Activated naive CD4-positive, alpha-beta T cell treated with anti-CD3 and anti-CD28 coated beads for 36 hours (primary cell): ENCODE data around the gene ZNF620. TPM values are rescaled to one million over a fixed set of nuclear protein-coding genes. Genes with fewer than 3 reads are reported as not detected.
"Not testable (repeated sequence)": the region's sequence is repeated elsewhere in the genome, so short reads cannot be mapped to it uniquely, and the experiment has no call there.

Experiments
- CTCF ChIA-PET: fragments of 350-600 bp; sonication (Branson Sonifier 250); formaldehyde crosslinking; loops from one replicate; lab custom pipeline; 2021; ENCODE audit warnings: antibody characterized with exemption; lab: Charles Lee
- DNase-seq: peaks from one replicate; pipeline ENCODE4 v3.0.0-alpha.2; 2020
- H3K27ac Mint-ChIP-seq: one replicate; pipeline ENCODE4 v1.8.0; 2021; ENCODE audit warnings: mild to moderate bottlenecking, mixed read lengths
- H3K27me3 Mint-ChIP-seq: one replicate; pipeline ENCODE4 v1.8.0; 2021; ENCODE audit warnings: low read depth, mixed read lengths
- H3K36me3 Mint-ChIP-seq: one replicate; pipeline ENCODE4 v1.8.0; 2021; ENCODE audit warnings: low read depth, mixed read lengths
- H3K4me1 Mint-ChIP-seq: one replicate; pipeline ENCODE4 v1.8.0; 2021; ENCODE audit warnings: low read depth, mixed read lengths
- H3K4me3 Mint-ChIP-seq: one replicate; pipeline ENCODE4 v1.8.0; 2021; ENCODE audit warnings: mild to moderate bottlenecking, moderate library complexity, mixed read lengths
- H3K9me3 Mint-ChIP-seq: one replicate; pipeline ENCODE4 v1.8.0; 2021; ENCODE audit warnings: mixed read lengths
- intact Hi-C: fragments of 100-400 bp; cut with micrococcal nuclease; formaldehyde crosslinking; loops from one replicate; pipeline ENCODE4 v1.15.1; 2023
- total RNA-seq, 2 experiments: library from RNA; stranded (reverse); gene quantifications; one replicate each; pipeline ENCODE4 v1.2.3, GENCODE V29; 2021

ZNF620 gene
- total RNA-seq = 1 to 10 TPM; 2.3 TPM

GRCh38 chr3:40505599-40506462, at the start of gene ZNF620:
TSS of gene ZNF620 (plus strand) at chr3:40506039. CDS start at chr3:40506353, 314 bp downstream.
- Mint-ChIP-seq H3K9me3 (no peaks in the 10 kb centered on the region), H3K4me1 (peaks cover 16% of the 10 kb centered on the region), H3K4me3 (peak within 1 kb of the TSS; percentile 86), H3K27ac (peak within 1 kb of the TSS; percentile 56), H3K36me3 (peaks cover 19% of the 10 kb centered on the region), H3K27me3 (no peaks in the 10 kb centered on the region)
- DNase-seq = peak; percentile 54
- CTCF ChIA-PET = interaction anchor here (0.5 to 1.8 kb wide), 10 partner anchors 18 to 489 kb away, joined by 3 to 6 read pairs (median 4); partner anchors contain the start of gene ZNF619
- intact Hi-C loops = loop anchor here (1.0 to 2.0 kb wide), 3 partner anchors 18 to 53 kb away; partner anchors contain the start of genes ZNF619 and ZNF621

GRCh38 chr3:40456279-40456939, 49.4 kb upstream of the ZNF620 start:
- no peaks in the 10 kb centered on the region for H3K27me3 Mint-ChIP-seq
- no peak for DNase-seq
- no peaks in the 10 kb centered on the region for H3K9me3 Mint-ChIP-seq
- H3K4me1 Mint-ChIP-seq = peaks cover 52% of the 10 kb centered on the region
- peaks cover 38% of the 10 kb centered on the region for H3K36me3 Mint-ChIP-seq
- H3K27ac Mint-ChIP-seq = peak overlapping the region; percentile 87
- CTCF ChIA-PET = interaction anchor here (1.1 kb wide), 1 partner anchor 148 kb away, joined by 3 read pairs; no protein-coding TSS in a partner anchor
- H3K4me3 Mint-ChIP-seq = peak overlapping the region; percentile 85
- intact Hi-C loops = loop anchor here (10.0 kb wide), 1 partner anchor 1192 kb away; no protein-coding TSS in a partner anchor

- Mint-ChIP-seq H3K4me3 (peak within 1 kb of the TSS; percentile 85), H3K36me3 (peaks cover 42% of the 10 kb centered on the region), H3K9me3 (no peaks in the 10 kb centered on the region), H3K4me1 (peaks cover 53% of the 10 kb centered on the region), H3K27ac (peak within 1 kb of the TSS; percentile 87), H3K27me3 (no peaks in the 10 kb centered on the region)
- peak; percentile 96 for DNase-seq
- intact Hi-C loops = loop anchor here (1.0 to 10.0 kb wide), 4 partner anchors 68 to 1192 kb away; partner anchors contain the start of gene EIF1B
- CTCF ChIA-PET = interaction anchor here (1.1 kb wide), 1 partner anchor 148 kb away, joined by 3 read pairs; no protein-coding TSS in a partner anchor
Measured at GRCh38 chr3:40456940-40457823, 48.7 kb upstream of the ZNF620 start, which contains the start of gene RPL14. TSS of gene RPL14 (plus strand) at chr3:40457339. CDS start at chr3:40457472, 133 bp downstream.

DNA sequence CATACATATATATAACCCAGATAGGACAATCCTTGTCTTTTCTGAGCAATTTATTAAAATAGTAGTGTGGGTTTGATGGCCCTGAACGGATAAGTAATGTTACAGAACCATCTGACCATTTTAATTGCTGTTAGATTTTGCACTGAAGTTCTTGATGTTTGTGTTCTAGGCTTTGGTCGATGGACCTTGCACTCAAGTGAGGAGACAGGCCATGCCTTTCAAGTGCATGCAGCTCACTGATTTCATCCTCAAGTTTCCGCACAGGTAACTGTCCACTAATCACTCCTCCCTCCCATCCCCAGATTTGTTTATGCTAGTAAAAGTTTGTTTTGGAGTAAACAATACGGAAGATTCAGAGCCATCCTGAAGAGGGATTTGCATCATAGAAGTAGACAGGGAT, 47.4 kb upstream of the ZNF620 start:
- DNase-seq = no peak

DNA sequence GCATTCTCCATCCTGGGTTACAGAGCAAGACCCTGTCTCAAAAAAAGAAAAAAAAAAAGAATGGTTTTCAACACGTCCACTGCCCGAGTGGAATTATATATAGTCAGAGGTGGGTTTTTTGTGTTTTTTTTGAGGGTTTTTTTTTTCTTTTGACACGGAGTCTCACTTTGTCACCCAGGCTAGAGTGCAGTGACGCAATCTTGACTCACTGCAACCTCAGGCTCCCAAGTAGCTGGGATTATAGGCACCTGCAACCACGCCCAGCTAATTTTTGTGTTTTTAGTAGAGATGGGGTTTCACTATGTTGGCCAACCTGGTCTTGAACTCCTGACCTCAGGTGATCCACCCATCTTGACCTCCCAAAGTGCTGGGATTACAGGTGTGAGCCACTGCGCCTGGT, 45.4 kb upstream of the ZNF620 start:
- H3K27me3 Mint-ChIP-seq, DNase-seq, H3K9me3 Mint-ChIP-seq, CTCF ChIA-PET, intact Hi-C loops, H3K4me3 Mint-ChIP-seq: not testable (repeated sequence)
- Mint-ChIP-seq H3K36me3 (peaks cover 65% of the 10 kb centered on the region), H3K4me1 (peaks cover 51% of the 10 kb centered on the region), H3K27ac (peak overlapping the region; percentile 72)

More for the DNA sequence above, 47.4 kb upstream of the ZNF620 start:
- CTCF ChIA-PET = interaction anchor here (0.7 kb wide), 1 partner anchor 66 kb away, joined by 3 read pairs; the partner anchor contains the start of gene ZNF621
- peak overlapping the region; percentile 80 for H3K27ac Mint-ChIP-seq
- H3K27me3 Mint-ChIP-seq = no peaks in the 10 kb centered on the region
- peak overlapping the region; percentile 85 for H3K4me3 Mint-ChIP-seq
- no peaks in the 10 kb centered on the region for H3K9me3 Mint-ChIP-seq
- H3K36me3 Mint-ChIP-seq = peaks cover 50% of the 10 kb centered on the region
- peaks cover 48% of the 10 kb centered on the region for H3K4me1 Mint-ChIP-seq
- intact Hi-C loops = loop anchor here (10.0 kb wide), 1 partner anchor 1194 kb away; no protein-coding TSS in a partner anchor

- intact Hi-C loops = no loop called here
- peak overlapping the region; percentile 30 for H3K27ac Mint-ChIP-seq
- no peaks in the 10 kb centered on the region for H3K9me3 Mint-ChIP-seq
- DNase-seq = no peak
- H3K27me3 Mint-ChIP-seq = no peaks in the 10 kb centered on the region
- CTCF ChIA-PET = no interaction called here
- H3K4me3 Mint-ChIP-seq = no peak overlapping the region
- H3K36me3 Mint-ChIP-seq = peaks cover 71% of the 10 kb centered on the region
- H3K4me1 Mint-ChIP-seq = peaks cover 49% of the 10 kb centered on the region
Measured at GRCh38 chr3:40461161-40461560, 44.7 kb upstream of the ZNF620 start.

- CTCF ChIA-PET, DNase-seq, intact Hi-C loops, H3K4me3 Mint-ChIP-seq, H3K9me3 Mint-ChIP-seq, H3K27me3 Mint-ChIP-seq: not testable (repeated sequence)
- peaks cover 68% of the 10 kb centered on the region for H3K36me3 Mint-ChIP-seq
- H3K27ac Mint-ChIP-seq = peak overlapping the region; percentile 18
- peaks cover 45% of the 10 kb centered on the region for H3K4me1 Mint-ChIP-seq
Measured at GRCh38 chr3:40462838-40463237, 43.0 kb upstream of the ZNF620 start.

DNA sequence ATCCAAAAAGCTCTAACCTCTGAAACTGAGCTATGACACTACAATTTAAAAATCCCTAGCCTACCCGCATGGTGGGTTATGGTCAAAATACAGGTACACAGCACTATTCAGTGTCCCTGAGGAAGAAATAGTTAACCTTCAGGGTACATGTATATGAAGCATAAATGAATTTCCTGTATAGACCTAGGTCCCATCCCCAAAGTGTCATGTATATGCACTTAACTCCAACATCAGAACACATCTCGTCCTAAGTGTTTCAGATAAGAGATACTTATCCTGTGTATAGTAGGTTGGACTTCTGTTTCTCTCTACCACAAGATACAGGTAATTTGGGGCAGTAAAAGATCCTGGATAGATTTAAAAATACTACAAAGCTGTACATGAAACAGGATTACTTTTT, 42.3 kb upstream of the ZNF620 start:
- CTCF ChIA-PET = no interaction called here
- H3K27me3 Mint-ChIP-seq = no peaks in the 10 kb centered on the region
- intact Hi-C loops = no loop called here
- peaks cover 40% of the 10 kb centered on the region for H3K4me1 Mint-ChIP-seq
- no peaks in the 10 kb centered on the region for H3K9me3 Mint-ChIP-seq
- DNase-seq = no peak
- H3K27ac Mint-ChIP-seq = no peak overlapping the region
- peaks cover 65% of the 10 kb centered on the region for H3K36me3 Mint-ChIP-seq
- H3K4me3 Mint-ChIP-seq = no peak overlapping the region

GRCh38 chr3:40464339-40465110, 41.3 kb upstream of the ZNF620 start:
- CTCF ChIA-PET = interaction anchor here (0.6 kb wide), 1 partner anchor 113 kb away, joined by 4 read pairs; no protein-coding TSS in a partner anchor
- Mint-ChIP-seq H3K27ac (peak overlapping the region; percentile 14), H3K9me3 (no peaks in the 10 kb centered on the region), H3K27me3 (no peaks in the 10 kb centered on the region), H3K4me3 (no peak overlapping the region), H3K36me3 (peaks cover 56% of the 10 kb centered on the region), H3K4me1 (peaks cover 31% of the 10 kb centered on the region)
- intact Hi-C loops = no loop called here
- DNase-seq = no peak

- Mint-ChIP-seq H3K27me3 (no peaks in the 10 kb centered on the region), H3K4me3 (no peak overlapping the region), H3K27ac (no peak overlapping the region), H3K4me1 (peaks cover 28% of the 10 kb centered on the region), H3K9me3 (no peaks in the 10 kb centered on the region), H3K36me3 (peaks cover 56% of the 10 kb centered on the region)
- CTCF ChIA-PET = no interaction called here
- intact Hi-C loops = no loop called here
- no peak for DNase-seq
Measured at GRCh38 chr3:40465111-40465407, 40.8 kb upstream of the ZNF620 start.

DNA sequence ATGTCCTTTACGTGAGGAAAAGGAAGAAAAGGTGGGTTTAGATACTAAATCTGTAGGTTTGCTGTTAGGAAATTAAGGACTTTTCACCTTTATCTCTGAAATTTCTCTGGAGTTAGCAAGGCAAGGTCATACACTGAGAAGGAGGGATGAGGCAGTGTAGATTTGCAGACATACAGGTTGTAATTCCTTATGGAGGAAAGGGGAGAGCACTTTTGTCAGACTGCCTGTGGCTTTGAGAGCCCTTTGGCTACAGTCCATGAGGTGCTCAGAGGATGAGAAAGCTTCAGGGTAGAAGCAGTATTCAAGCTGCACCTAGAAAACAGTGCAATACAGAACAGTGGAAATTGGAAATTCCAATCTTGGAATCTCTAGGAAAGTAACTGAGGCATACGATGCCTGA, 40.4 kb upstream of the ZNF620 start:
- H3K27me3 Mint-ChIP-seq = no peaks in the 10 kb centered on the region
- no peak overlapping the region for H3K27ac Mint-ChIP-seq
- H3K9me3 Mint-ChIP-seq = no peaks in the 10 kb centered on the region
- no peak overlapping the region for H3K4me3 Mint-ChIP-seq
- H3K4me1 Mint-ChIP-seq = peaks cover 24% of the 10 kb centered on the region
- intact Hi-C loops = no loop called here
- no peak for DNase-seq
- H3K36me3 Mint-ChIP-seq = peaks cover 52% of the 10 kb centered on the region
- CTCF ChIA-PET = no interaction called here
